Measurements from ENCODE around the gene ADAM12.

DNA sequence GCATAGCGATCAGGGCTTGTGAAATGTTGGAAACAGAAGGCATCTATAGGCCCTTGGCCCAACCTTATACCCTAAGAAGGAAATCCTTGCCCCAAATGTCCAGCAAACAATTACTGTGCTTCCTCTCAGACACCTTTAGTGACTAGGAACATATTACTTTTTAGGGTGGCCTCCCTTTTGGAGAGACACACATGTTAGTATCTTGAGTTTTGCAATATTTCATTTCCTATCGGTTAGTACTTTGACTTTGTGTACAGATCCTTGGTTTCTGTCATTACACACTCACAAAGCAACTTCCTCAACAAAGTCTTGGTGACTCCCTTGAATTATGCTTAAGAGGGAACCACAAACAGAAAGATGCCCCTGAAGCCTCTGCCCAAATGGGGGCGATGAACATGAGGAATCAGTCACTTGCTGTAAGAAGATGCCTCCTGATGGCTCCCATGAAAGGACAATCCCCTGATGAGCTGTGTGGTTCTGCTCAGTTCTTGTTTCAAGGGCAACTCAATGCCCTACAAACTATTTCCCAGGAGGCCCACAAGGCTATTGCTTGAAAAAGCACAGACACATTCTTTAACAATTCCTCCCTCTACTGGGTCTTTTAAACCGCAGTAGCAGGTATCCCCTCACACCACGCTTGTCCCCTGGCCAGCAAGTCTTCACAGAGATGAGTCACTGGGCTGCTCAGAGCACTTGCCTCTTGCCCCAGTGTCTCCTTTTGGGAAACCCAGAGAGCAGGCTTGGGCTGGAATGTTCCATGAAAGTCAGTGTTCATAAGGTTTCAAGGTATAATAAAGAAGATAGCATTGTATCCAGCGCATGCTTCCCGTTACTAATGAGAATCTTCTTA lies 295.7 kb downstream of the ADAM12 start:
- TF ChIP-seq POLR2A (IDR thresholded peaks at IDR 0.05; ENCODE audit: low read depth, low read length) (no peak), EZH2 (IDR thresholded peaks at IDR 0.05; ENCODE audit: borderline replicate concordance, low read depth, low read length, severe bottlenecking) (no peak), GATA2 (IDR thresholded peaks at IDR 0.05; ENCODE audit: insufficient read depth, insufficient read length, low read depth, low read length) (no peak), POLR2AphosphoS5 (IDR thresholded peaks at IDR 0.05; ENCODE audit: insufficient read depth, low read depth, low read length) (no peak), FOS (IDR thresholded peaks at IDR 0.05; ENCODE audit: borderline replicate concordance, insufficient read depth, low read length) (no peak), MYC (IDR thresholded peaks at IDR 0.05; ENCODE audit: low read depth, low read length) (no peak)
- TF ChIP-seq, protein P1, sequence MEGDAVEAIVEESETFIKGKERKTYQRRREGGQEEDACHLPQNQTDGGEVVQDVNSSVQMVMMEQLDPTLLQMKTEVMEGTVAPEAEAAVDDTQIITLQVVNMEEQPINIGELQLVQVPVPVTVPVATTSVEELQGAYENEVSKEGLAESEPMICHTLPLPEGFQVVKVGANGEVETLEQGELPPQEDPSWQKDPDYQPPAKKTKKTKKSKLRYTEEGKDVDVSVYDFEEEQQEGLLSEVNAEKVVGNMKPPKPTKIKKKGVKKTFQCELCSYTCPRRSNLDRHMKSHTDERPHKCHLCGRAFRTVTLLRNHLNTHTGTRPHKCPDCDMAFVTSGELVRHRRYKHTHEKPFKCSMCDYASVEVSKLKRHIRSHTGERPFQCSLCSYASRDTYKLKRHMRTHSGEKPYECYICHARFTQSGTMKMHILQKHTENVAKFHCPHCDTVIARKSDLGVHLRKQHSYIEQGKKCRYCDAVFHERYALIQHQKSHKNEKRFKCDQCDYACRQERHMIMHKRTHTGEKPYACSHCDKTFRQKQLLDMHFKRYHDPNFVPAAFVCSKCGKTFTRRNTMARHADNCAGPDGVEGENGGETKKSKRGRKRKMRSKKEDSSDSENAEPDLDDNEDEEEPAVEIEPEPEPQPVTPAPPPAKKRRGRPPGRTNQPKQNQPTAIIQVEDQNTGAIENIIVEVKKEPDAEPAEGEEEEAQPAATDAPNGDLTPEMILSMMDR (IDR thresholded peaks at IDR 0.05; ENCODE audit: extremely low read depth in 1 of 2, insufficient read depth in 1 of 2, low read depth in 1 of 2, low read length in 2 of 2) = no peak
- TF ChIP-seq, protein P2, sequence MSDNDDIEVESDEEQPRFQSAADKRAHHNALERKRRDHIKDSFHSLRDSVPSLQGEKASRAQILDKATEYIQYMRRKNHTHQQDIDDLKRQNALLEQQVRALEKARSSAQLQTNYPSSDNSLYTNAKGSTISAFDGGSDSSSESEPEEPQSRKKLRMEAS (IDR thresholded peaks at IDR 0.05; ENCODE audit: insufficient read depth, insufficient read length) = no peak
